ENCODE data around the gene WNT6. TPM values are rescaled to one million over a fixed set of nuclear protein-coding genes. Genes with fewer than 3 reads are reported as not detected.

The WNT6 gene
- total and polyA plus RNA-seq, 2 experiments from 2014 or later: 0.49 TPM; not detected in 1

DNA sequence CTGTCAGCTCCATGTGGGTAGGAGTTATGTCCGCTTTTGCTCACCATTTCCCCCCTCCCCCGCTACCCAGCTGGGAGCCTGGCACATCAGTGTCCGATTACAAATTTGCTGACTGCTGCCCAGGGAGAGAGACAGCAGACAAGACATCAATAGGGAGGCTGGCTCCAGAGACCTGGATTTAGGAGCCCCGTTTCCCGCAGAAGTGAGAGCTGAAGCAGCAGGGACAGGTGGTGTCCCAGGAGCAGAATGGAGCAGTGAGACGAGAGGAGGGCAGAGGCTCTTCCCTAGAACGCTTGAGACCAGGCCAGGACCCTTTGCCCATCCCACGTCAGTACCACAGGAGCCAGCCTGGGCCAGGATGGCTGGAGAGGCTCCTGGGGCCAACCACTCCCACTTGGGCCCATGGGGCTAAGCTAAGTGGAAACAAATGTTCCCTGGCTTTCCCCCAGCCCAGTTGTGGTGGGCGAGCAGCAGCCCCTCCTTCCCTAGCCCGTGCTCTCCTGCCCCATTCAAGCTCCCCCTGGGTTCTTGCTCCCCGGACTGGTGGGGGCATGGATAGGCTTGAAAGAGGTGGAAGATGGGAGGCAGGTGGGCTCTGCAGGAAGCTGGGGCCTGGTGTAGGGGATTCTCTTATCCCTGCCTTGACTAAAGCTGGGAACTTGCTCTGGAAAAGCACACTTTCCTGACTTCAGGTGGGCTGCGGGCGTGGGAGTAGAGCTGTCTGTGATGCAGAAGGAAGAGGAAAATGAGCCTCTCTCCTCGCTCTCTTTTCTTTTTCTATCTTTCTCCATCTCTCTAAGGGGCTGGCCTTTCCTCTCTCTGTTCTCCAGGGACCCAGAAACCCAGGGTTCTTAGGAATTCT, 4.1 kb upstream of the WNT6 start:
- Histone ChIP-seq H3K36me3 (no peaks in the 10 kb centered on the region), H3K4me3 (no peak overlapping the region), H3K27me3 (peaks cover 95% of the 10 kb centered on the region), H3K4me1 (ENCODE audit: low read depth) (peaks cover 6% of the 10 kb centered on the region), H3K9me3 (ENCODE audit: low read depth) (no peaks in the 10 kb centered on the region), H3K27ac (no peak overlapping the region)
- no peak for DNase-seq (ENCODE audit: low read depth in 1 of 2, low spot score in 1 of 2)
- TF ChIP-seq CTCF (IDR thresholded peaks at IDR 0.05; ENCODE audit: low read depth, low read length): no peak

- Histone ChIP-seq H3K36me3 (no peaks in the 10 kb centered on the region), H3K27ac (no peak overlapping the region), H3K27me3 (peaks cover 96% of the 10 kb centered on the region), H3K9me3 (ENCODE audit: low read depth) (no peaks in the 10 kb centered on the region), H3K4me1 (ENCODE audit: low read depth) (peaks cover 7% of the 10 kb centered on the region), H3K4me3 (no peak overlapping the region)
- no peak for TF ChIP-seq CTCF (IDR thresholded peaks at IDR 0.05; ENCODE audit: low read depth, low read length)
- no peak for DNase-seq (ENCODE audit: low read depth in 1 of 2, low spot score in 1 of 2)
Measured at GRCh38 chr2:218856167-218856895, 3.3 kb upstream of the WNT6 start.

DNA sequence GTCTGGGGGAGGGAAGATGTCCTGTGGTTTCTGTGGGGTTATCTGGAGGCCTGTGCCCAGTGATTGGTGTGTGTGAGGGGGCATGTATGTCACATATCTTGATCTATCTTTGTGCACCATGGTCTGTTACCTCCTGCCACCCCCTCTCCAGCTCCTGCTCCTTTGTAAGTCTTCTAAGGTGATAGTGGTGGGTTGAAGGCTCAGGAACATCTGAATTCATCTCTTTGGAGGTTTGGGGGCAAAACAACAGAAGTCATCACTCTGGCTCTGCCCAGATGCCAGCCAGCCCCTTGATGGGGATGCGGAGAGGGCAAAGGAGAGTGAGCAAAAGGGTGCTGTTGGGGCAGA, 2.7 kb upstream of the WNT6 start:
- Histone ChIP-seq H3K4me1 (ENCODE audit: low read depth) (peaks cover 7% of the 10 kb centered on the region), H3K27me3 (peaks cover 97% of the 10 kb centered on the region)
- no peak for DNase-seq (ENCODE audit: low read depth in 1 of 2, low spot score in 1 of 2)

DNA sequence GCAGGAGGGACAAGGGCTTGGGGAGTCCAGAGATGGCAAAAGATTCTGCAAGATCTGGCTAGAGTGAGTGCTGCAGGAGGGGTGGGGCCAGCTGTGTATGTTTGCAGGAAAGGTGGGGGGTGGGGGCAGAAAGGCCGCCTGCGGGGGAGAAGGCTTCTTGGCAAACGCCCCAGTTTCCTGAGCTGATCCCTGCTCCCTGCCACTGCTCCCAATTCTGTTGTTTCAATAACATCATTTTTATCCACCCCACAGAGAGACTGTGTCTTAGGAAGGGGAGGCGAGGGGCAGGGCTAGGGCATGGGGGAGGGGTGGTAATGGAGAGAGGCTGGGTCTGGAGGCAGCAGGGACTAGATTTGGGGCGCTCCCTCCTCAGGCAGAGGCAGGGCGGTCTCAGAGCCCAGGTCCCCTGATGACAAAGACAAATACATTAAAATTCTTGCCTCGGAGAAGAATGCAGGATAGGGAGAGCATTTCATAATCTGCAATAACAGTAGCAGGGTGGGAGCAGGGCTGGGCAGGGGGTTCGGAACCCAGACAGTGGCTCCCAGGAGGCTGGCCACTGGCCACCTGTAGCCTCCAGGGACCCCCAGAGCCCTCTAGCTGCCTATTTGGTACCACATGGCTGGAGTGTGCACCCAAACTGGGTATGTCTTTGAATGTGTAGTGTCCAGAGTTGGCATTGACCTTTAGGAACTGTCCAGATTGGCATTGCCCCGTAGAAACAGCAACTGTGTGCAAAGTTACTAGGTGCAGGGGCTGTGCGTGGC, 2.1 kb upstream of the WNT6 start:
- H3K4me3 ChIP-seq: no peak overlapping the region

More for the DNA sequence above, 2.7 kb upstream of the WNT6 start:
- no peak for TF ChIP-seq CTCF (IDR thresholded peaks at IDR 0.05; ENCODE audit: low read depth, low read length)
- H3K27ac ChIP-seq: no peak overlapping the region
- H3K4me3 ChIP-seq: no peak overlapping the region
- H3K9me3 ChIP-seq (ENCODE audit: low read depth): no peaks in the 10 kb centered on the region
- no peaks in the 10 kb centered on the region for H3K36me3 ChIP-seq

More for the DNA sequence above, 2.1 kb upstream of the WNT6 start:
- Histone ChIP-seq H3K4me1 (ENCODE audit: low read depth) (peaks cover 7% of the 10 kb centered on the region), H3K27me3 (peaks cover 98% of the 10 kb centered on the region), H3K9me3 (ENCODE audit: low read depth) (no peaks in the 10 kb centered on the region), H3K36me3 (no peaks in the 10 kb centered on the region), H3K27ac (no peak overlapping the region)
- peak in 1 of 2 donors; percentile 70 for DNase-seq (ENCODE audit: low read depth in 1 of 2, low spot score in 1 of 2)
- no peak for TF ChIP-seq CTCF (IDR thresholded peaks at IDR 0.05; ENCODE audit: low read depth, low read length)
